Measurements from ENCODE around the gene PACRG. TPM values are rescaled to one million over a fixed set of nuclear protein-coding genes. Genes with fewer than 3 reads are reported as not detected.
"Not testable (repeated sequence)": the region's sequence is repeated elsewhere in the genome, so short reads cannot be mapped to it uniquely, and the experiment has no call there.

The PACRG gene
- polyA plus RNA-seq, 1 donor from 2014 or later, result 16.6 TPM

DNA sequence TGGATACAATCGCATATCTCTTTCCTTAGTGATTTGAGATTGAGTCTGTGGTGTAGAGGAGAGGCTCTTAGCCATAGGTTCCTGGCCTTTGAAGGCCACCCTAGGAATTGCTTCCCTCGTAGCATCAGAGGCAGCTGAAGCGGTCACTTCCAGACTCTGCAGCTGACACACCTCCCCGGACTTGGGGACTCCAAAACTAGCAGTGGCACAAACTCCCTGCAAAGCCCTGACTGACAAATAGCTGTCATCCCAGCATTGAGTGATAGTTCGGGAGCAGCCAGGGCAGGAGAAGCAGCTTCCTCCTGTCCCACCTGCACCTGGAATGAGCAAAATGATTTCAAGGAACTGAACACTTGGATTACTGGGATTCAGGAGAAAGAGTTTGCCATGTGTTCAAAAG is 586.2 kb downstream of the PACRG start:
- H3K4me2 ChIP-seq (ENCODE audit: low read length), result no peak overlapping the region
- H3K4me3 ChIP-seq (ENCODE audit: low read length), result no peak overlapping the region
- H3K27me3 ChIP-seq (ENCODE audit: insufficient read depth, low read depth, low read length), result no peaks in the 10 kb centered on the region
- no peaks in the 10 kb centered on the region for H3K36me3 ChIP-seq (ENCODE audit: insufficient read depth, low read length)
- no peak overlapping the region for H3K9ac ChIP-seq (ENCODE audit: low read length)
- H3K9me3 ChIP-seq (ENCODE audit: low read length), result no peaks in the 10 kb centered on the region
- H3K79me2 ChIP-seq (replicated peaks; ENCODE audit: insufficient read depth, low read length), result no peaks in the 10 kb centered on the region
- H4K20me1 ChIP-seq (ENCODE audit: insufficient read depth), result no peaks in the 10 kb centered on the region
- no peaks in the 10 kb centered on the region for H3K9me2 ChIP-seq (ENCODE audit: insufficient read depth, low read length)
- TF ChIP-seq, protein P1, sequence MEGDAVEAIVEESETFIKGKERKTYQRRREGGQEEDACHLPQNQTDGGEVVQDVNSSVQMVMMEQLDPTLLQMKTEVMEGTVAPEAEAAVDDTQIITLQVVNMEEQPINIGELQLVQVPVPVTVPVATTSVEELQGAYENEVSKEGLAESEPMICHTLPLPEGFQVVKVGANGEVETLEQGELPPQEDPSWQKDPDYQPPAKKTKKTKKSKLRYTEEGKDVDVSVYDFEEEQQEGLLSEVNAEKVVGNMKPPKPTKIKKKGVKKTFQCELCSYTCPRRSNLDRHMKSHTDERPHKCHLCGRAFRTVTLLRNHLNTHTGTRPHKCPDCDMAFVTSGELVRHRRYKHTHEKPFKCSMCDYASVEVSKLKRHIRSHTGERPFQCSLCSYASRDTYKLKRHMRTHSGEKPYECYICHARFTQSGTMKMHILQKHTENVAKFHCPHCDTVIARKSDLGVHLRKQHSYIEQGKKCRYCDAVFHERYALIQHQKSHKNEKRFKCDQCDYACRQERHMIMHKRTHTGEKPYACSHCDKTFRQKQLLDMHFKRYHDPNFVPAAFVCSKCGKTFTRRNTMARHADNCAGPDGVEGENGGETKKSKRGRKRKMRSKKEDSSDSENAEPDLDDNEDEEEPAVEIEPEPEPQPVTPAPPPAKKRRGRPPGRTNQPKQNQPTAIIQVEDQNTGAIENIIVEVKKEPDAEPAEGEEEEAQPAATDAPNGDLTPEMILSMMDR (IDR thresholded peaks at IDR 0.05; ENCODE audit: poor library complexity, severe bottlenecking), result no peak
- no peak for TF ChIP-seq POLR2AphosphoS5 (IDR thresholded peaks at IDR 0.05)
- no peak for TF ChIP-seq TAF1 (IDR thresholded peaks at IDR 0.05; ENCODE audit: low read depth)
- TF ChIP-seq MXI1 (conservative IDR thresholded peaks at IDR 0.05; ENCODE audit: poor library complexity, severe bottlenecking), result no peak
- TF ChIP-seq EP300 (conservative IDR thresholded peaks at IDR 0.05; ENCODE audit: poor library complexity, severe bottlenecking), result no peak
- H3F3A ChIP-seq (ENCODE audit: insufficient read depth, low read length, poor library complexity, severe bottlenecking), result no peaks in the 10 kb centered on the region
- no peak overlapping the region for H3K27ac ChIP-seq (ENCODE audit: low read length)
- H2AFZ ChIP-seq (ENCODE audit: low read depth, low read length), result no peak overlapping the region

GRCh38 chr6:163314791-163315470 is 587.2 kb downstream of the PACRG start:
- no peak overlapping the region for H2AFZ ChIP-seq (ENCODE audit: low read depth, low read length)
- no peaks in the 10 kb centered on the region for H3K36me3 ChIP-seq (ENCODE audit: insufficient read depth, low read length)
- no peaks in the 10 kb centered on the region for H3K9me3 ChIP-seq (ENCODE audit: low read length)
- no peak overlapping the region for H3K4me3 ChIP-seq (ENCODE audit: low read length)
- H3K79me2 ChIP-seq (replicated peaks; ENCODE audit: insufficient read depth, low read length), result no peaks in the 10 kb centered on the region
- no peaks in the 10 kb centered on the region for H4K20me1 ChIP-seq (ENCODE audit: insufficient read depth)
- H3K27me3 ChIP-seq (ENCODE audit: insufficient read depth, low read depth, low read length), result no peaks in the 10 kb centered on the region
- no peak overlapping the region for H3K27ac ChIP-seq (ENCODE audit: low read length)
- no peaks in the 10 kb centered on the region for H3K9me2 ChIP-seq (ENCODE audit: insufficient read depth, low read length)
- no peaks in the 10 kb centered on the region for H3F3A ChIP-seq (ENCODE audit: insufficient read depth, low read length, poor library complexity, severe bottlenecking)
- no peak for TF ChIP-seq EZH2 (IDR thresholded peaks at IDR 0.05; ENCODE audit: borderline replicate concordance, insufficient read depth, low read length, poor library complexity, severe bottlenecking)
- TF ChIP-seq SMC3 (conservative IDR thresholded peaks at IDR 0.05; ENCODE audit: poor library complexity), result no peak
- no peak for TF ChIP-seq TAF1 (IDR thresholded peaks at IDR 0.05; ENCODE audit: low read depth)
- TF ChIP-seq, protein P1 (IDR thresholded peaks at IDR 0.05; ENCODE audit: poor library complexity, severe bottlenecking), result no peak
- TF ChIP-seq POLR2AphosphoS5 (IDR thresholded peaks at IDR 0.05), result no peak
- TF ChIP-seq EP300 (conservative IDR thresholded peaks at IDR 0.05; ENCODE audit: poor library complexity, severe bottlenecking), result no peak
- TF ChIP-seq, protein P2, sequence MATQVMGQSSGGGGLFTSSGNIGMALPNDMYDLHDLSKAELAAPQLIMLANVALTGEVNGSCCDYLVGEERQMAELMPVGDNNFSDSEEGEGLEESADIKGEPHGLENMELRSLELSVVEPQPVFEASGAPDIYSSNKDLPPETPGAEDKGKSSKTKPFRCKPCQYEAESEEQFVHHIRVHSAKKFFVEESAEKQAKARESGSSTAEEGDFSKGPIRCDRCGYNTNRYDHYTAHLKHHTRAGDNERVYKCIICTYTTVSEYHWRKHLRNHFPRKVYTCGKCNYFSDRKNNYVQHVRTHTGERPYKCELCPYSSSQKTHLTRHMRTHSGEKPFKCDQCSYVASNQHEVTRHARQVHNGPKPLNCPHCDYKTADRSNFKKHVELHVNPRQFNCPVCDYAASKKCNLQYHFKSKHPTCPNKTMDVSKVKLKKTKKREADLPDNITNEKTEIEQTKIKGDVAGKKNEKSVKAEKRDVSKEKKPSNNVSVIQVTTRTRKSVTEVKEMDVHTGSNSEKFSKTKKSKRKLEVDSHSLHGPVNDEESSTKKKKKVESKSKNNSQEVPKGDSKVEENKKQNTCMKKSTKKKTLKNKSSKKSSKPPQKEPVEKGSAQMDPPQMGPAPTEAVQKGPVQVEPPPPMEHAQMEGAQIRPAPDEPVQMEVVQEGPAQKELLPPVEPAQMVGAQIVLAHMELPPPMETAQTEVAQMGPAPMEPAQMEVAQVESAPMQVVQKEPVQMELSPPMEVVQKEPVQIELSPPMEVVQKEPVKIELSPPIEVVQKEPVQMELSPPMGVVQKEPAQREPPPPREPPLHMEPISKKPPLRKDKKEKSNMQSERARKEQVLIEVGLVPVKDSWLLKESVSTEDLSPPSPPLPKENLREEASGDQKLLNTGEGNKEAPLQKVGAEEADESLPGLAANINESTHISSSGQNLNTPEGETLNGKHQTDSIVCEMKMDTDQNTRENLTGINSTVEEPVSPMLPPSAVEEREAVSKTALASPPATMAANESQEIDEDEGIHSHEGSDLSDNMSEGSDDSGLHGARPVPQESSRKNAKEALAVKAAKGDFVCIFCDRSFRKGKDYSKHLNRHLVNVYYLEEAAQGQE (IDR thresholded peaks at IDR 0.05; ENCODE audit: borderline replicate concordance), result no peak
- no peak for TF ChIP-seq RAD21 (conservative IDR thresholded peaks at IDR 0.05)
- TF ChIP-seq MXI1 (conservative IDR thresholded peaks at IDR 0.05; ENCODE audit: poor library complexity, severe bottlenecking), result no peak
- no peak overlapping the region for H3K4me2 ChIP-seq (ENCODE audit: low read length)
- no peak overlapping the region for H3K9ac ChIP-seq (ENCODE audit: low read length)

DNA sequence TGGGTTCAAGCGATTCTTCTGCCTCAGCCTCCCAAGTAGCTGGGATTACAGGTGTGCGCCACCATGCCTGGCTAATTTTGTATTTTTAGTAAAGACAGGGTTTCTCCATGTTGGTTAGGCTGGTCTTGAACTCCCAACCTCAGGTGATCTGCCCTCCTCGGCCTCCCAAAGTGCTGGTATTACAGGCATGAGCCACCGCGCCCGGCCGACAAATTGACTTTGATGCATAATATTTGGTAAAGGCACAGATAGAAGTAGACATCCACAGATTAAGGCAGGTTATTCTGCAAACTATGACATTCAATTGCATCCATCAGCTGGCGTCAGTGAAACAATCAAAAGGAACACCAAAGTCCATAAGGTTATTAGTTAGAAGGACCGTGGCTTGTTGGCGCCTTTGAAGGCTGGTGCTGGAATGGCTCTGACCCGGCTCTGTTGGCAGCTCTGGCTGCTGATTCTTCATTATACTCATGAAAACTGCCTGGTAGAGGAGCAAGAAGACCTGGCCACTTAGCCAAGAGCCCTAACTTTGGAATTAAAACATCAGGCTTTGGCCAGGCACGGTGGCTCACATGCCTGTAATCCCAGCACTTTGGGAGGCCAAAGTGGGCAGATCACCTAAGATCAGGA is 589.2 kb downstream of the PACRG start:
- H3K27ac ChIP-seq (ENCODE audit: low read length); H3F3A ChIP-seq (ENCODE audit: insufficient read depth, low read length, poor library complexity, severe bottlenecking); H3K36me3 ChIP-seq (ENCODE audit: insufficient read depth, low read length); H3K4me2 ChIP-seq (ENCODE audit: low read length); H3K9me2 ChIP-seq (ENCODE audit: insufficient read depth, low read length); H3K27me3 ChIP-seq (ENCODE audit: insufficient read depth, low read depth, low read length); H3K4me3 ChIP-seq (ENCODE audit: low read length); H3K9me3 ChIP-seq (ENCODE audit: low read length); H2AFZ ChIP-seq (ENCODE audit: low read depth, low read length); H3K9ac ChIP-seq (ENCODE audit: low read length); H3K79me2 ChIP-seq (replicated peaks; ENCODE audit: insufficient read depth, low read length); H4K20me1 ChIP-seq (ENCODE audit: insufficient read depth): not testable (repeated sequence)

Data from neural cell (in vitro differentiated cells).